Vagina (tissue), 2 donors: ENCODE results near the gene IDH2. TPM values are rescaled to one million over a fixed set of nuclear protein-coding genes. Genes with fewer than 3 reads are reported as not detected.
A peak's percentile ranks its signal among the peaks of the same experiment; 100 is the strongest.

ENCODE experiments used
- DNase-seq, 2 donors: peaks; one replicate each; pipeline ENCODE4 v3.0.0-alpha.2; 2017; ENCODE audit errors: extremely low spot score in 2 of 2
- H3K27ac ChIP-seq: fragments of 200-600 bp; sonication (generic); one replicate; pipeline ENCODE4 v1.5.1; 2019
- H3K27me3 ChIP-seq: fragments of 200-600 bp; sonication (generic); one replicate; pipeline ENCODE4 v1.5.1; 2019
- H3K36me3 ChIP-seq, 2 donors: fragments of 200-600 bp; sonication (generic); one replicate each; pipeline ENCODE4 v1.5.1; 2017 to 2019
- H3K4me1 ChIP-seq: fragments of 200-600 bp; sonication (generic); one replicate; pipeline ENCODE4 v1.5.1; 2019
- H3K4me3 ChIP-seq, 2 donors: fragments of 200-600 bp; sonication (generic); 1 replicate in 1 of 2; 2 replicates in 1 of 2; pipeline ENCODE4 v1.5.1; 2016 to 2019
- H3K9me3 ChIP-seq: fragments of 200-600 bp; sonication (generic); one replicate; pipeline ENCODE4 v1.5.1; 2019
- CTCF ChIP-seq, 3 experiments: fragments of 450-650 bp in 2 of 3; fragments of 200-600 bp in 1 of 3; sonication (generic) in 1 of 3; IDR thresholded peaks; one replicate each; pipeline ENCODE4 v1.5.1; 2017 to 2019; ENCODE audit warnings: antibody characterized with exemption in 3 of 3, mild to moderate bottlenecking in 2 of 3, moderate library complexity in 2 of 3
- POLR2A ChIP-seq, 2 donors: fragments of 450-650 bp; IDR thresholded peaks; one replicate each; pipeline ENCODE4 v1.6.1; 2017; ENCODE audit warnings: antibody characterized with exemption in 2 of 2, mild to moderate bottlenecking in 2 of 2, moderate library complexity in 2 of 2
- POLR2AphosphoS5 ChIP-seq, 2 donors: sonication (generic); formaldehyde crosslinking; IDR thresholded peaks; one replicate each; pipeline ENCODE4 v1.9.0; 2017; ENCODE audit warnings: antibody characterized with exemption in 2 of 2, mild to moderate bottlenecking in 2 of 2, low read depth in 1 of 2; ENCODE audit not compliant: insufficient read depth in 1 of 2
- intact Hi-C: fragments of 100-400 bp; cut with DNase I; formaldehyde crosslinking; loops from one replicate; pipeline ENCODE4 v1.15.1; 2023
- total RNA-seq: library from RNA; depleted of rRNA; stranded (reverse); fragments of >200 nt; gene quantifications from one replicate; pipeline ENCODE4 v1.2.3, GENCODE V29; 2016

IDH2 gene
- total RNA-seq, 1 donor from 2014 or later: 39.3 TPM

GRCh38 chr15:90067953-90068606 is 34.2 kb downstream of the IDH2 start:
- intact Hi-C loops: loop anchor here (10.0 kb wide), 1 partner anchor 163 kb away; no protein-coding TSS in a partner anchor
- H3K4me1 ChIP-seq: peaks cover 28% of the 10 kb centered on the region

GRCh38 chr15:90067181-90067952 is 34.9 kb downstream of the IDH2 start:
- Histone ChIP-seq H3K36me3 (peaks cover 2 to 10% of the 10 kb centered on the region in 2 donors), H3K27me3 (no peaks in the 10 kb centered on the region), H3K9me3 (no peaks in the 10 kb centered on the region), H3K27ac (no peak overlapping the region), H3K4me3 (no peak overlapping the region), H3K4me1 (peaks cover 35% of the 10 kb centered on the region)
- TF ChIP-seq POLR2AphosphoS5 (IDR thresholded peaks at IDR 0.05; ENCODE audit: insufficient read depth in 1 of 2, low read depth in 1 of 2): no peak
- no peak for TF ChIP-seq CTCF (IDR thresholded peaks at IDR 0.05)
- no peak for TF ChIP-seq POLR2A (IDR thresholded peaks at IDR 0.05)
- intact Hi-C loops: loop anchor here (10.0 kb wide), 1 partner anchor 163 kb away; no protein-coding TSS in a partner anchor
- no peak for DNase-seq

More at GRCh38 chr15:90067953-90068606, 34.2 kb downstream of the IDH2 start:
- H3K36me3 ChIP-seq: peaks cover 2 to 13% of the 10 kb centered on the region in 2 donors
- TF ChIP-seq POLR2AphosphoS5 (IDR thresholded peaks at IDR 0.05; ENCODE audit: insufficient read depth in 1 of 2, low read depth in 1 of 2) (no peak), CTCF (IDR thresholded peaks at IDR 0.05) (no peak), POLR2A (IDR thresholded peaks at IDR 0.05) (no peak)
- no peak for DNase-seq
- no peak overlapping the region for H3K4me3 ChIP-seq
- H3K27me3 ChIP-seq: no peaks in the 10 kb centered on the region
- no peaks in the 10 kb centered on the region for H3K9me3 ChIP-seq
- no peak overlapping the region for H3K27ac ChIP-seq

GRCh38 chr15:90065682-90066049 is 36.6 kb downstream of the IDH2 start:
- Histone ChIP-seq H3K4me1 (peaks cover 48% of the 10 kb centered on the region), H3K27me3 (no peaks in the 10 kb centered on the region), H3K36me3 (peaks cover 2 to 10% of the 10 kb centered on the region in 2 donors), H3K9me3 (no peaks in the 10 kb centered on the region), H3K4me3 (no peak overlapping the region), H3K27ac (peak overlapping the region; percentile 70)
- no peak for TF ChIP-seq POLR2AphosphoS5 (IDR thresholded peaks at IDR 0.05; ENCODE audit: insufficient read depth in 1 of 2, low read depth in 1 of 2)
- intact Hi-C loops: loop anchor here (10.0 kb wide), 1 partner anchor 161 kb away; no protein-coding TSS in a partner anchor
- no peak for DNase-seq

GRCh38 chr15:90064911-90065681 is 37.2 kb downstream of the IDH2 start:
- peaks cover 52% of the 10 kb centered on the region for H3K4me1 ChIP-seq
- H3K27me3 ChIP-seq: no peaks in the 10 kb centered on the region
- no peak for DNase-seq
- TF ChIP-seq POLR2AphosphoS5 (IDR thresholded peaks at IDR 0.05; ENCODE audit: insufficient read depth in 1 of 2, low read depth in 1 of 2): peak in 1 of 2 donors; percentile 36
- no peak for TF ChIP-seq CTCF (IDR thresholded peaks at IDR 0.05)
- no peak overlapping the region for H3K4me3 ChIP-seq
- H3K9me3 ChIP-seq: no peaks in the 10 kb centered on the region
- H3K27ac ChIP-seq: peak overlapping the region; percentile 70
- intact Hi-C loops: loop anchor here (10.0 kb wide), 1 partner anchor 160 kb away; no protein-coding TSS in a partner anchor
- H3K36me3 ChIP-seq: peaks cover 2 to 10% of the 10 kb centered on the region in 2 donors

GRCh38 chr15:90063770-90064247 is 38.5 kb downstream of the IDH2 start:
- Histone ChIP-seq H3K9me3 (no peaks in the 10 kb centered on the region), H3K4me3 (no peak overlapping the region), H3K4me1 (peaks cover 63% of the 10 kb centered on the region), H3K27me3 (no peaks in the 10 kb centered on the region), H3K36me3 (peaks cover 2 to 10% of the 10 kb centered on the region in 2 donors), H3K27ac (peak overlapping the region; percentile 73)
- no peak for TF ChIP-seq CTCF (IDR thresholded peaks at IDR 0.05)
- no peak for DNase-seq
- intact Hi-C loops: loop anchor here (10.0 kb wide), 1 partner anchor 159 kb away; no protein-coding TSS in a partner anchor
